ENCODE data around the gene LGI2. TPM values are rescaled to one million over a fixed set of nuclear protein-coding genes. Genes with fewer than 3 reads are reported as not detected.
"Not testable (repeated sequence)": the region's sequence is repeated elsewhere in the genome, so short reads cannot be mapped to it uniquely, and the experiment has no call there.

The LGI2 gene
- total RNA-seq, 1 experiment from 2014 or later: 0.04 TPM

DNA sequence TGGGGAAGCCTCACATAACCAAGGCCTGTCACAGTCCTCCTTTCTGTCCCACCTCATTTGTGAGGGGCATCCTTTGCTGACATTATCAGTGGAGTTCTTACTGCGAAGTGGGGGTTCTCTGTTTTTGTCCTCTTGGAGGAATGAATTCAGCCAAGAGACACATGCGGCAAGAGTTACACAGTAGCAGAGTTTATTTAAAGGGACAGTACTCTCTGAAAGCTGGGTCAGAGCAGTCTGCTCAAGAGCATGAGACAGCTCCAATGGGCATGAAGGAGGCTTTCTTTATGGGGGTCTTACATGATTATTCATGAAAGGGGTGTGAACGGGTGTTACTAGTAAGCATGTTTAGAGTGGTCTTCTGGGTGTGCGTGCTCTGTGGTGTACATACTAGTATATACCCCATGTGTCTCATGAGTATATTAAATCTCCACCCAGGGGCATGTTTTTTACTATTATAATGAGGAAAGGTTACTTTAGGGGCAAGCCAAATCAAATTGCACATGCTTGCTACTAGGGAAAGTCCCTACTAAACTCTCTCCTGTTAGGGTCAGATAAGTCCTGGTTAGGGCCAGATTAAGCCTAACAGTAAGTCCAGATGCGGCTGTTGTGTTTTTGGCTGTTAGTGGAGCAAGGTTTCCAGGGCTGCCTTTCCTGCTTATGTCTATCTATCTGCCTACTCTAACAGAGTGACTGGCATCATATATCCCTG lies 19.8 kb upstream of the LGI2 start:
- no peak for DNase-seq (ENCODE audit: low spot score)

DNA sequence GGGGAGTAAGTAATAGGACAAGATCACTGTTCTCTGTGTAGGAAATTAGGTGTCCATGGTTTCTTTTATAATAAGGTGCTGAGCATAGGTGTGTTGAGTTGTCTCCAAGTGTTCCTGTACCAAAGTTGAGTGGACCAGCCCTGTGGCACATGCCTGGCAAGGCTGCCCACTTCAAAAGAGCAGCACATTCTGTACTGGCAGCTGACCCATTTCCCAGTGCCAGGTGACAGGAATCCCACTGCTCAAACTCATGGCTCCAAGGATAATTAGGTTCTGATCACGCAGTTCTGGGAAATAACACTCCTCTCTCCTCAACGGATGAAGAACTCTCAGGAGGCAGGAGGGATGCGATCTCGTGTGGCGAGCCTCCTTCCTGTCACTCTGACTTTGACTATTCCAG lies 12.8 kb upstream of the LGI2 start:
- DNase-seq (ENCODE audit: low spot score): no peak

DNA sequence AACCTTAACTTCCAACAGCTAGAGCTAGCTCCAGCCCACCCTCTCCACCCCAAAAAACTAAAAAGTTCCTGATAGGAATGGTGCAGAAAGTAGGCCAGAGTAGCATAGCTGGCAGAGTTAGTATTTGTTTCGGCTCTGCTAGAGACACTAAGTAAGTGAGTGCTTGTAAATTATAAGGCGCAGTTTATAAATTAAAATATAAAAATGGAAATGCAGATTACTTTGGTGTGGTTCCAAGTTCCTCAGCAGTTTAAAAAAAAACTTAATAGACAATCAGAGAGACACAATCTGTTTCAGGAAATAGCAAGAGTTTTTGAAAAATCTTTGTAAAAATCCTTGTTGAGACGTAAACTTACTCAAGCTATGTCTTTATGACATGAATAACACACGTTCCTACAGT lies 2.8 kb upstream of the LGI2 start:
- DNase-seq (ENCODE audit: low spot score): no peak

DNA sequence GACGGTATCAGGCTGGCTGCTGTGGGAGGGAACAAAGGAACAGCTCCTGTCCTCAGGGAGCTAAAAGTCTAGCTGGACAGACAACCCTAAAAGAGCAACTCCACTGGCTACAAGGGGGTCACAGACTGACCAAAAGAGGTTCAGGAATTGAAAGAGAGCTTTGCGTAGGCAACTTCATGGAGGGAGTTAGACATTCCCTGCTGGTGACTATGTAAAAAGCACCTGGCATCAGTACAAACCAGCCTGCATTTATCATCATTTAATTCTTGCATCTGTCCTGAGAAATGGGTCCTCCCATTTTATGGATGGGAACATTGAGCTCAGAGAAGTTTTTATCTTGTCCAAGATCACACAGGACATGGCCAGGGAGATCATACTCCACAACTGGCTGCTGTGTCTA lies 1.4 kb upstream of the LGI2 start:
- DNase-seq (ENCODE audit: low spot score): no peak

DNA sequence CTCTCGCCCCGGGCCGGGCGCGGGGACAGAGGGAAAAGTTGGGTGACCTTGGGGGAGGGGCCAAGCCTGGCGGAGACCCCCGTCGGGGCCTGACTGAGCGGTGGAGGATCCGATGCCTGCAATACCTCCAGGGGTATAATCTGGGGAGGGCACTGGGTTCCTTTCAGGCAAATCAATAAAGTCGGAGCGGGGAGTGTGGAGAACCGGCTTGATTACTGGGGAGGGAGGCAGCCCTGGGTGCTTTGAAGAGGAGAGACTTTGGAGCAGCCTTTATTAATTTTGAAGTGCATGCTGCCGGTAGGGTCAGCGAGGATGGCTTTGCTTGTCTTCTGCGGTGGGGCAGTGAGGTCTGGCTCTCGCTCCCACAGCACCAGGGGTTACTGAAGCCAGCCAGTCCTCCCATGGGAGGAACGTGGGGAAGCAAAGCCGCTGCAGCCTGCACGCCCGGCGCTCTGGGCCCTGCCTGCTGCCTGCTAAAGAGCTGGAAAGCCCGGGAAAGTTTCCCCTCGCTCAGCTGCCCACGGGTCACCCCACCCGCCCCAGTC lies 403 bp upstream of the LGI2 start:
- no peak for DNase-seq (ENCODE audit: low spot score)

DNA sequence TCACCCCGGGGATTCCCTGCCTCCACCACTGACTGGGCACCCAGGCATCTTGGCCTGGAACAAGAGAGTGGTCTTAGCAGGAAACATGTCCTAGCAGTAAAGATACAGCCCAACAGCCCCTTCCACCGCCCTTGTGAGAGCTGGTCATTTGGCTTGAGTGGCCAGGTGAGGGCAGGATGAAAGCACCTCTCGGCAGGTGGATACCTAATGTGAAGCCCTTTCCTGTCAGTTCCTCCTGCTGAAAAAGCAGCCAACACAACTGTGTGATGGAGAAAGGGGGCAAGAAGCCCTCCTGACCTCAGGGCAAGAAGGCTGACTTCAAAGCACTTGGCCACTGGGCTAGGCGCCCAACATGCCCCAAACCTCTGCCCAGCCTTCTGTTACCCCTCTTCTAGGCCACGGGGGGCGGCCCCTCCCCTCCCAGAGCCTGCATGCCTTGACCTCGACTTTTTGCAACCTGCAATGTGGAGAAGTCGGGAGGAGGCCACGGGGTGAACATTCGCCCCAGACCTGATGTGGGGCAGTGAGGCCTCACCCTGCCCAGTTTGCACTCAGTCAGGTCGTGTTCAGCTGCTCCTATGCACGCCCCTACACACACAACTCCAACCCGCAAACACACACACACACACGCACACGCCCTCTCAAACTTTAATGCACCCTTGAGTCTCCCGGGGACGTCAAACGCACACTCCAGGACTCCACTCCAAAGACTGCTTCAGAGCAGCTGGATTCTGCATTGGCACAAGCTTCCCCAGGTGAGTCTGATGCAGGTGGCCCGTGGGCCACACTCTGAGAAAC lies 1.1 kb downstream of the LGI2 start:
- no peak for DNase-seq (ENCODE audit: low spot score)

DNA sequence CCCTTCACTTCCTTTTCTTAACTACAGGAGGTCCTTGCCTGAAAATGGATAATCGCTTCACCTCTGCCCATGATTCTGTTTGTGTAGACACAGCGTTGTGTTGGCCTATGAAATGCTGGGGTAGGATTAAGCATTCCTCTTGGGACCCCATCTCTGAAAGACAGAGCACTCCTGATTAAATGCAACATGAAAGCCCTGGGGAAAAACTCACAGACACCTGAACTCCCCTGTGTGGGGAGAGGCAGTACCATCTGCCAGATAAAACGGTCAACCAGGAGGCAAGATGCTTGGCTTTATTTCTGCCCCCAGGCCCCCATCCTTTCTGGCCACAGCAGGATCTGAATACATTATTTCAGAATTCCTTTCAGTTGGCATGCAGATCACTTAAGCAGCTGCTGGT lies 1.9 kb downstream of the LGI2 start:
- no peak for DNase-seq (ENCODE audit: low spot score)

DNA sequence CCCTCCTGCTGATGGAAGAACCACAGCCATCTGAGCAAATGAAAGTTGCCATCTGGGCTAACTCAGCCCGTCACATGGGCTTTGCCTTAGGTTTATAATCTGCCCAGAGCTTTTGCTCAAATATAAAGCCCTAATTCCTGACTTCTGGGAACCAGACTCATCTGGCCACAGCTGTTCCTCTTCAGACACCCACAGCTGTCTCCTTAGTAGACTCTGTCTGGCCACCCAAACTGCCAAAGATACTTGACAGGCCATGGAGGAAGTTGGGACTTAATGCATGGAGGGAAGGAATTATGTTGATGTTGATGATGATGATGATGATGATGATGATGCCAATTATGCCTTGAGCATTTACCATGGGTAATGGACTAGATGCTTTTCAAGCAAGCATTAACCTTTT lies 8.0 kb downstream of the LGI2 start:
- no peak for DNase-seq (ENCODE audit: low spot score)

DNA sequence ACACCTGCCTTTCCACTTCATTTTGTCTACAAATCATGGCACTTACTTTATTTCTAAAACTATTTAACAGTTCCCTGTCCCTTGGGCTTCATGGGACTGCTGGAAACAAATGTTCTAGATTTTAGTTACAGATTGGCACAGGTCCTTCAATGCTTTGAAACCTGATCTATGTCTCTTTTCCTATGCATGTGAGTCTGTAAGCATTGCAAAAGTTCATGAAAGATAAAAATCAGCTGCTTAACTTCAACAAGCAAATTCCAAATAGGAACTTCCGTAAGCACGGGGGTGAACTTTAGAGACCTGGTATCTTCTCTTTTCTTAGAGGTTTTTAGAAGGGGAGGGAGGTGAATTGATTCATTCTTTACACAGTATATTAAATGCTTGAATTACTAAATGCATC lies 9.5 kb downstream of the LGI2 start:
- no peak for DNase-seq (ENCODE audit: low spot score)

DNA sequence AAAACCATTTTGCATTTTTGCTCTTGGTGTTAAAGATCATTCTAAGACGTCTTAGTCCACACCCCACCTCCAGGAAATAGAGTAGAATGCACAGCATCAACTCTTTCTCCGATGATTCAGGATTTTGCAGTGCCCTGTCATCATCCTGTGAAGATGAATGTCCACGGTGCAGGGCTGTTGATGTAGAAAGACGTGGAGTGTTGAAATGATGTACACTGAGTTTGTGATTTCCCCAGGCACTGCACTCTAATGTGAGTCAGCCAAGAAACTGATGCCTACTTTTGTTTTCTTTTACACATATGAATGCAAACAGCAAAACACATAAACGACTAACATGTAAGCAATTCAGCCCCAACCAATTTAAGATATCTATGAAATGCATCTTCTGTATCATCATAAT lies 10.5 kb downstream of the LGI2 start:
- DNase-seq (ENCODE audit: low spot score): peak; percentile 25

DNA sequence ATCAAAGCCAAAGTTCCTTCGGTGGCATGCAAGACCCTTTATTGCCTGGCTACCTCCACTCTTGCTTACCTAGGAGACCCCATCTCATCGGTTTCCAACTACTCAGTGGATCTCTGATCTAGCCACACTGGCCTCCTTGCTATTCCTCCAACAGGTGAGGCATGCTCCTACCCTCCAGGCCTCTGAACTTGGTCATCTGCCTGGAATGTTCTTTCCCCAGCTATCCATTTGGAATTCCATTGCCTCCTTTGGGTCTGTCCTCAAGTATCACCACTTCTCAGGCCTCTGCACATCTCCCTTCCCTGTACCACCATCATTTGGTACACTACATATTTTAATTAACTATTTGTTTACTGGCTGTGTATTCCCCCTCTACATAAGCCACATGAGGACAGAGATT lies 11.2 kb downstream of the LGI2 start:
- DNase-seq (ENCODE audit: low spot score): no peak

DNA sequence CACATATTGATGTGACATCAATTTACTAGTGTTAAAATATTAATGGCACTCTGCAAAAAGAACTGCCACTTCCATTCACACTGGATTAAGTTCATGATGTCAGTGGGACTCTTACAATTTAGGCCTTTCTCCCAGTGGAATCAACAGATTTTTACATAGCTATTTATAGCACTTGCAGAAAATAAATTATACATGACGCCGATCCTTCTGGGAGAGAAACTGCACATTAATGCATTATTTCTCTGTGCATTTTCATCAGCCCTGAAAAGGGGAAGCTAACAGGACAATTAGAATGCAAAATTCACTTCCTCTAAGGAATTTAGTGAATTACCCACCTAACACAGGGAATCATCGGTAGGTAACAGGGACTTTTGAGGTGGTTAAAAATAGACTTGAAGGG lies 15.7 kb downstream of the LGI2 start:
- no peak for DNase-seq (ENCODE audit: low spot score)

DNA sequence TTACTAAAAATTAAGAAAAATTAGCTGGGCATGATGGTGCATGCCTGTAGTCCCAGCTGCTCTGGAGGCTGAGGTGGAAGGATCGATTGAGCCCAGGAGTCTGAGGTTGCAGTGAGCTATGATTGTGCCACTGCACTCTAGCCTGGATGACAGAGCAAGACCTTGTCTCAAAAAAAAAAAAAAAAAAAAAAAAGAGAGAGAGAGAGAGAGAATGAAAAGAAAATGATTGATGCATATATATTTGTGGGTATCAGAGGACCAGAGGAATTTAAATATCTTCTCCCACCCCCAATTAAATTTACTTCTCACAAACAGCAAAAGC lies 16.1 kb downstream of the LGI2 start:
- DNase-seq (ENCODE audit: low spot score): not testable (repeated sequence)

DNA sequence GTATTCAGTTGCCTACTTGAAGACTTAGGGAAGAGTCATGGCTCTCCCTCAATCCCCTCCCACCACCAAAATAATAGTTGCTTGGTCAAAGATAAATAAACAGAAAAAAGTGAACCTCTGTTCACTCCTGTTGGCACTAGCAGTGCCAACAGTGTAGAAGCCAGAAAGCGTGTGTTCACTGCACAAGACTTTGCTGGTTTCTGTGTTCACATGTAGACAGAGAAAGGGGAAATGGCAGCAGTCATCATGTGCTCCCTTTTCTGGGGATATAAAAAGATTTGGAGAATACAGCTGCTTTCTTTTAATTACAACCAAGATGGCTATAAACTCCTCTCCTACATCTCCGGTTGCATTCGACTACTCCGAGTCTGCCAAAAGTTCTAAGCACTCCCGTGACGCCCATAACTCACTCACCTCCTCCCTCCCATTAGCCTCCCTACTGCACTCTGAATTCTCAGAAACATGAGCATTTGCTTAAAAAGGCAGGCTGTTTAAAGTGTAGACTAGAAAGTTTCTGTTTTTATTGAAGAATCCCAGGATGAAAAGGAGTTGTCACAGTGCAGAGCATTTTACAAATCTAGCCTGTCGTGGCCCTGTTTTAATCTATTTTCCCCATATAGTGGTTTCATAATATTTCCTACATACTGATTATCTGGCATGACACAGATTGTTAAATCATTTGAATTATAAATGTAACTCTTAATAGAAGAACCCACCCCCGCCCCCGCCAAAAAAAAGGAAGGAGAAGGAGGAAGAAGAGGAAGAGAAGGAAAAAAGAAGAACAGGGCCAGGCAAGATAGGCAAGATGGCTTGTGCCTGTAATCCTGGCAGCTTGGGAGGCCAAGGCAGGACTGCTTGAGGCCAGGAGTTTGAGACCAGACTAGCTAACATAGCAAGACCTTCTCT lies 16.7 kb downstream of the LGI2 start:
- no peak for DNase-seq (ENCODE audit: low spot score)

DNA sequence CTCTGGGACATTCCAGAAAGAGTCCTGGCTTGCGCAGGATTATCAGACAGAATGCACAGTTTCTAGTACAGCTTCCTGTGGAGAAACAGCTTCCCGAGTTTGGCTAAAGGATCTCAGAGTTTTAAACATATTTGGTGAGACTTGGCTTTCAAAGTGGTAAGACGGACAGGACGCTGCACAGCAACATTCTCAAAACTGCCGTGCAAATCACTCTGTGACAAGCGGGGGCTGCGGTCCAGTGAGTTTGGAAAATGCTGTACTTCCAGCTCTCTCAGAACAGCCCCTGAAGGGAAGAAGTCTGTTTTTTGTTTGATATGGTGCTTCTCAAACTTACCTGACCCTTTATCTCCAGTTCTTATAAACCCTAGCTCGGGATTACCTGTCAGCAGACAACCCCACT lies 18.1 kb downstream of the LGI2 start:
- DNase-seq (ENCODE audit: low spot score): no peak

DNA sequence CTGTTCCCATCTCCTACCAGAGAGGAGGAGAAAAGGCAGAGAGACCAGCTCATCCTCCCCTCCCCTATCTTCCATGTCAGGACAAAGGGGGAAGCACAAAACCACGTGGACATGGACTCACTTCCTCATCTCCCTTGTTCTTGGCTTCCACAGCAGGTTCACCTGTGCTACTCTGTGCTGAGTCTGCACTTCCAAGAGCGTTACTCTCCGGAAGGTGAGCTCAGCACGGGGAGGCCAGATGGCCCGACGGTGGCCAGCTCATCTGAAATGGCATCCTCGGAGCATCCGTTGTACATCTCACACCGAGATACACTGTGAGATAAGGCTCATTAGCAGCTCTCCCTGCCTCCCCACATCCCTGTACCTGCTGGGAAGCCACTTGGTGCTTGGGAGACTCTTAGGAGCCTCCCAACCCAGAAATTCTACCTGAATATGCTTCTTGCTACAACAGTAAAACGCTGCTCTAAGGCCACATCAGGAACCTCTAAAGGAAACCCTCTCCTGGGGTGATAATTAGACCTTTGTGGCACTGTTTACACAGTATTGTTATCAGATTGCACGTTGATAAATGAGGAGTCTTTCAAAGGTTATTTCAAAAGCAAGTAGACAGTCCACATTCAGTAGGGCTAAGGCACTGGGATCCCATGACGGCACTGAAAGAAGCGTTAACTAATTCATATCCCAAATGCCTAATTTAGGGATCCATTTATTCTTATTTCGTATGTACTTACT lies 19.4 kb downstream of the LGI2 start:
- no peak for DNase-seq (ENCODE audit: low spot score)

DNA sequence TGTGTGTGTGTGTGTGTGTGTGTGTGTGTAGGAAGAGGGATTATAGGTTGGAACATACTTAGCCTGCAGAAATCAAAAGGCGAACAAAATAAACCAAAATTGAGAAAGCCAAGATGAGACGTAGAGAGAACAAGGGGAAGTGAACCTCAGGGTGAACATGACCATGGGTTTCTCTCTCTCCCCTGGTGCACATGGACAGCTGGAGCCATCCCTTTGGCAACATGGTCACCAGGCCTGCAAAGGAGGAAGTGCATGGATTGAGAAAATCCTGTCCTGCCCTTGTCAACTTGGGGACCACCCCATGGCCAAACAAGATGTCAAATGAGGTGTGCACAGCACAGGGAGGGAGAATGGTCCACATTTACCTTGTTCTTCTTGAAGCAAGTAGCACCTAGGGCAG lies 23.1 kb downstream of the LGI2 start:
- no peak for DNase-seq (ENCODE audit: low spot score)

DNA sequence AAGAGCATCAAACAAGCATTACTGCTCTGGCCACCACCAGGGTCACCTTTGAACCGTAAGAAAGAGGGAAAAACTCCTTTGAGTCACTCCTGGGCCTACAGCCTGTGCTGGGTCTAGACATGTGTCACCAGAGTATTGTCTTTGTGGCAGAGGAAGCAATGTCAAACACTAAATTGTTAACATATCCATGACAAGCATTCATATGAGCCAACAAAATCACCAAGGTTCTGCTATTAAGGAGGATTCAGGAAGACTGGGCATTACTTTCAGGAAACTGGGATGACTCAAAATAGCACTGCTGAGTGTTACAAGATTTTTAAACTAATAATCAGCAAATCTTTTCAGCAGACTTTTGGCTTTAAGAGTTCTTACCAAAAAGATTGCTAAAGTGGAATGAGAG lies 28.1 kb downstream of the LGI2 start:
- no peak for DNase-seq (ENCODE audit: low spot score)

DNA sequence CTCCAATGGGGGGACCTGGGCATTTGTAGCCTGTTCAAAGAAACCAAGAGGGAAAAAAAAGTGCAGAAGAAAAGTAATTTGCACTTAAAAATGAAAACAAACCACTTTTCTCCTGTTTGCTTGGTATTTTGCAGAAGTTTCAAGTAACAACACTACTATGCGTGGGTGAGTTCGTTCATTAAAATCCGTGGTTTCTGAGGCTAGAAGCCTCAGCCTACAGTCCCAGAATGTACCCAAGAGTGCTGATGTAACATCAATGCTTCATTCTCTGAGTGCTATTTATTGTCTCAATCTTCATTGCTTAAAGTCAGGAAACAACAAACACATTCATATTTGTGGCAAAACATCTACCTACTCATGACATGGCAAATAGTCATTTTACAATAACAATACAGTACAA lies 29.2 kb downstream of the LGI2 start:
- no peak for DNase-seq (ENCODE audit: low spot score)

DNA sequence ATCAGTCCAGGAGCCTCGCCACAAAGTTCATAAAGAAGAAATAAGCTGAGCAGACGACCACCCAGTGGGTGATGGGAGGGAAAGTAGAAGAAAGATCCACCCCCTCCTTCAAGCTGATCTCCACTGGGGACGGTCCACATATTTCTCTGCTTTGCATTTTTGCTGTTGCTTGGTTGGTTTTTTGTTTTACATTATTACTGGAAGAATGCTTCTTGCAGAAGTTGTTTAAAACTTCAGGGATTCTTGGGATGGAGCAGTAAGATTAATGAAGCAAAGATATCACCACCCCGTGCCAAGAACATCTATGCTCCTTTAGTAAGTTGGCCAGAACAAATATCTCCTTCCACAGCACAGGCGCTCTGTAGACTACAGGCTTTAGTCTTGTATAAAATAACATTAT lies 30.1 kb downstream of the LGI2 start:
- DNase-seq (ENCODE audit: low spot score): no peak

DNA sequence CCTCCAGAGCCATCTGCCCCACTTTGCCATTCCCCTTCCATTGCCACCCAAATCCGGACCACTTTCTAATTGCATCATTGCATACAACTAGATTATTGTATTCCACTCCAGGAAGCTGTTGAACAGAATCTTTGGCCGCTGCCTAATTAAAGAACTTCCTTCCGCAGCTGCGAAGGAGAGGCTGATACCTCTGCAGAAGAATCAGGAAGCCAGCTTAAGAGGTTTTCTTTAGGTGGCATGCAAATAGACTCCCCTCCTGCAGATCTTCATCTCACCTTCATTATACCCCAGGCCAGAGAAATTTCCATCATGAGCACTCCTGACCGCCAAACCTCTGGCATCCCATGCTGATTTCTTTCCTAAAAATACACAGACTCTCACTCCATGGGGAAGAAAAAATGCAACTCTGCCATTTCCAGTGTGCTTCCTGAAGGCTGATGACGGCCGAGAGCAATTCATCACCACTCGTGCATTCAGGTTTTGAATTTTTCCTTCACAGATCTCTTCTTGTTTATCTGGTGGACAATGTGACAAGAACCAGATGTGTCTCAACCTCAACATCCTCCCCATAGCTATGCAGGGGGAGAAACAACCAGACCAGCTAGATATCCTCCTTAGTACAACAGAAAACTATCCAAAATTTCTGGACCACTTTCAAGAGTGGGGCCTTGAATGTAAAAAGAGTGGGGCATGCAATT lies 31.2 kb downstream of the LGI2 start:
- DNase-seq (ENCODE audit: low spot score): no peak

Data from H4 (cell line).